C4-2B (cell line): Measurements from ENCODE around the gene ABCE1.

Experiments used
- CTCF ChIP-seq: fragments of 450-650 bp; conservative IDR thresholded peaks from 2 replicates; pipeline ENCODE4 v1.5.1; 2017; ENCODE audit warnings: mild to moderate bottlenecking
- ZFX ChIP-seq: fragments of 450-650 bp; IDR thresholded peaks from 2 replicates; pipeline ENCODE4 v1.6.1; 2017

DNA sequence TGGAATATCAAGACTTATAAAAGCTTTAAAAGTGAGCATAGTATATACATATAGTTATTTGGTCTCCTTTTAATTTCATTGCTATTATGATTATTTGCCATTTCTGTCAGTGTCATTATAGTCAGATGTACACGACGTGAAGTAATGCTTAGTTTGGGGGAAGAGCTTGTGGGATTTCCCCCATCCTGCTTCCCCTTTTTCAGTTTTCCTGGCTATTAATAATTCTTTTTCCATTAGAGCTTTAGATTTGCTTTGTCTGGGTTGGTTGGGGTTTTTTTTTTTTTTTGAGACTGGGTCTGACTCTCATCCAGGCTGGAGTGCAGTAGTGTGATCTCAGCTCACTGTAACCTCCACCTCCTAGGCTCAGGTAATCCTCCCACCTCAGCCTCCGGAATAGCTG lies 5.4 kb downstream of the ABCE1 start:
- no peak for TF ChIP-seq CTCF
- TF ChIP-seq ZFX = no peak
